Osteoblast (primary cell): ENCODE measurements around the gene ORAI2. TPM values are rescaled to one million over a fixed set of nuclear protein-coding genes. Genes with fewer than 3 reads are reported as not detected.

ENCODE experiments used
- DNase-seq: peaks from one replicate; pipeline ENCODE4 v3.0.0; 2011; ENCODE audit warnings: low spot score, mixed read lengths; ENCODE audit not compliant: insufficient read length; ENCODE audit errors: missing footprints
- H2AFZ ChIP-seq: 2 replicates; pipeline ENCODE4 v1.6.0; 2011; ENCODE audit warnings: mild to moderate bottlenecking, low read length
- H3K27ac ChIP-seq: 2 replicates; pipeline ENCODE4 v1.5.1; 2011; ENCODE audit warnings: mild to moderate bottlenecking, low read depth, low read length, moderate library complexity
- H3K27me3 ChIP-seq: 2 replicates; pipeline ENCODE4 v1.6.0; 2012; ENCODE audit warnings: mild to moderate bottlenecking, control low read depth, inconsistent platforms, low read length, moderate library complexity; ENCODE audit not compliant: insufficient read depth
- H3K36me3 ChIP-seq: 2 replicates; pipeline ENCODE4 v1.5.1; 2011; ENCODE audit warnings: mild to moderate bottlenecking, low read length, control low read depth, moderate library complexity; ENCODE audit not compliant: insufficient read depth
- H3K4me1 ChIP-seq: 2 replicates; pipeline ENCODE4 v1.5.1; 2011; ENCODE audit warnings: mild to moderate bottlenecking, low read length, control low read depth, moderate library complexity; ENCODE audit not compliant: insufficient read depth
- H3K4me2 ChIP-seq: 2 replicates; pipeline ENCODE4 v1.6.0; 2011; ENCODE audit warnings: mild to moderate bottlenecking, low read length; ENCODE audit not compliant: insufficient read depth
- H3K4me3 ChIP-seq: fragments of 200-600 bp; sonication (generic); 3 replicates; pipeline ENCODE4 v1.5.1; 2012; ENCODE audit warnings: mild to moderate bottlenecking, low read length, inconsistent platforms; ENCODE audit not compliant: insufficient read depth
- H3K79me2 ChIP-seq: 2 replicates; pipeline ENCODE4 v1.6.0; 2012; ENCODE audit warnings: mild to moderate bottlenecking, low read length, control low read depth, inconsistent platforms; ENCODE audit not compliant: insufficient read depth
- H3K9me3 ChIP-seq: 2 replicates; pipeline ENCODE4 v1.5.1; 2011; ENCODE audit warnings: low read depth, low read length, control low read depth
- H4K20me1 ChIP-seq: 2 replicates; pipeline ENCODE4 v1.6.0; 2012; ENCODE audit warnings: mild to moderate bottlenecking, low read length, control low read depth; ENCODE audit not compliant: insufficient read depth
- CTCF ChIP-seq: IDR thresholded peaks from 2 replicates; pipeline ENCODE4 v1.5.1; 2011; ENCODE audit warnings: mild to moderate bottlenecking, low read depth, low read length, moderate library complexity; ENCODE audit errors: extremely low read depth
- total RNA-seq: library from RNA; depleted of rRNA; stranded (reverse); fragments of >200 nt; gene quantifications from 2 replicates; pipeline ENCODE4 v1.2.3, GENCODE V29; 2012

The ORAI2 gene
- total RNA-seq, 1 donor: 44.2 TPM

- no peak for TF ChIP-seq CTCF
- DNase-seq: peak; percentile 65
- H4K20me1 ChIP-seq: peaks cover 2% of the 10 kb centered on the region
- no peak overlapping the region for H3K4me3 ChIP-seq
- H3K36me3 ChIP-seq: peaks cover 28% of the 10 kb centered on the region
- H3K9me3 ChIP-seq: no peaks in the 10 kb centered on the region
- H3K4me1 ChIP-seq: peaks cover 14% of the 10 kb centered on the region
- no peak overlapping the region for H3K4me2 ChIP-seq
- peaks cover 31% of the 10 kb centered on the region for H3K79me2 ChIP-seq
- H3K27me3 ChIP-seq: no peaks in the 10 kb centered on the region
- H2AFZ ChIP-seq: no peak overlapping the region
- no peak overlapping the region for H3K27ac ChIP-seq
Measured at GRCh38 chr7:102436118-102436517, 2.7 kb downstream of the ORAI2 start.

- Histone ChIP-seq H3K4me2 (peak overlapping the region; percentile 32), H3K27me3 (no peaks in the 10 kb centered on the region), H2AFZ (no peak overlapping the region), H3K27ac (peak overlapping the region; percentile 51), H3K79me2 (peaks cover 14% of the 10 kb centered on the region), H3K36me3 (peaks cover 36% of the 10 kb centered on the region), H3K9me3 (no peaks in the 10 kb centered on the region), H4K20me1 (peaks cover 1% of the 10 kb centered on the region), H3K4me1 (peaks cover 12% of the 10 kb centered on the region), H3K4me3 (peak overlapping the region; percentile 22)
- peak; percentile 94 for DNase-seq
- TF ChIP-seq CTCF: no peak
Measured at GRCh38 chr7:102439963-102440795, 6.8 kb downstream of the ORAI2 start.

- H3K9me3 ChIP-seq: no peaks in the 10 kb centered on the region
- TF ChIP-seq CTCF: no peak
- H3K4me1 ChIP-seq: peaks cover 4% of the 10 kb centered on the region
- no peak overlapping the region for H3K27ac ChIP-seq
- H3K27me3 ChIP-seq: no peaks in the 10 kb centered on the region
- H3K4me3 ChIP-seq: no peak overlapping the region
- H4K20me1 ChIP-seq: peaks cover 3% of the 10 kb centered on the region
- DNase-seq: peak; percentile 52
- no peak overlapping the region for H2AFZ ChIP-seq
- H3K36me3 ChIP-seq: peaks cover 27% of the 10 kb centered on the region
- H3K79me2 ChIP-seq: no peaks in the 10 kb centered on the region
- H3K4me2 ChIP-seq: no peak overlapping the region
Measured at GRCh38 chr7:102444961-102445673, 11.7 kb downstream of the ORAI2 start.

- no peaks in the 10 kb centered on the region for H3K27me3 ChIP-seq
- no peak for DNase-seq
Measured at GRCh38 chr7:102445674-102446071, 12.3 kb downstream of the ORAI2 start.

More at GRCh38 chr7:102445674-102446071, 12.3 kb downstream of the ORAI2 start:
- Histone ChIP-seq H3K27ac (no peak overlapping the region), H3K36me3 (peaks cover 21% of the 10 kb centered on the region), H2AFZ (no peak overlapping the region), H3K79me2 (no peaks in the 10 kb centered on the region), H3K4me2 (no peak overlapping the region), H3K9me3 (no peaks in the 10 kb centered on the region), H3K4me3 (no peak overlapping the region), H3K4me1 (no peaks in the 10 kb centered on the region), H4K20me1 (peaks cover 5% of the 10 kb centered on the region)
- TF ChIP-seq CTCF: no peak
